ENCODE data around the gene KATNIP. TPM values are rescaled to one million over a fixed set of nuclear protein-coding genes. Genes with fewer than 3 reads are reported as not detected.

Gene KATNIP
- total and polyA plus RNA-seq, 9 of the 15 experiments (the other 6 are each of a cell fraction or from before 2014, with no cell fraction given) = 1.7 to 13.2 (median 8.0) TPM

DNA sequence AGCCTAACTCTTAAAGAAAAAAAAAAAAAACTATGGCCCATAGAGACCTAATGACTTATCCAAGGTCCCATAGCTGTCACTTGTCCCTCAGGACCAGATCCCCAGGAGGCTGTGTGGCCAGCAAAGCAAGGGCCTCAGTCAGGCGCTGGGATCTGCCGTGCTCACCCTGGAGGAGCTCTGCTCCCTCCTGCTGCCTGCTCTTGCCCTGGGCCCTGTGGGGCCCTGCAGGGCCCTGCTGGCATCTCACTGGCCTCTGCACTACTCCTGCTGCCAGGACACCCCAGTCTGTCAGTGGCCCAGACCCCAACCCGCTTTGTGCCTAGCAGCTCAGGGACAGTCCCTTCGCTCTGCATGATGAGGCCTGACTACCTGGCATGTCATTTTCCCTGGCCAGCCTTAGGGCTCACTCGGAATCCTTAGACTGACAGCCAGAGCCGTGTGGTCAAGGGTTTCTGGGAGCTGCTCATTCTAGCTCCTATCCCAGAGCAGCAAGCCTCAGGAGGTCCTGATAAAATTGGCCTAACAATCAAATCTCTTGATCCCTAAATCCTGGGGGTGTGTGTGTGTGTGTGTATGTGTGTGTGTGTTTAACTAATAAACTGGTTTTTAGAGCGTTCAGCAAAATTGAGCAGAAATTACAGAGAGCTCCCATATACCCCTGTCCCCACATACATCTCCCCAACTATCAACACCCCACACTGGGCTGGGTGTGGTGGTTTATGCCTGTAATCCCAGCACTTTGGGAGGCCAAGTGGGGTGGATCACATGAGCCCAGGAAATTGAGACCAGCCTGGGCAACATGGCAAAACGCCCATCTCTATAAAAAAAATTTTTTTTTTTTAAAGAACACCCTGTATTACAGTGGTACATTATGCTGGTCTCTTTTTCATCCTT, 21.7 kb downstream of the KATNIP start (continued):
- TF ChIP-seq, protein P1, sequence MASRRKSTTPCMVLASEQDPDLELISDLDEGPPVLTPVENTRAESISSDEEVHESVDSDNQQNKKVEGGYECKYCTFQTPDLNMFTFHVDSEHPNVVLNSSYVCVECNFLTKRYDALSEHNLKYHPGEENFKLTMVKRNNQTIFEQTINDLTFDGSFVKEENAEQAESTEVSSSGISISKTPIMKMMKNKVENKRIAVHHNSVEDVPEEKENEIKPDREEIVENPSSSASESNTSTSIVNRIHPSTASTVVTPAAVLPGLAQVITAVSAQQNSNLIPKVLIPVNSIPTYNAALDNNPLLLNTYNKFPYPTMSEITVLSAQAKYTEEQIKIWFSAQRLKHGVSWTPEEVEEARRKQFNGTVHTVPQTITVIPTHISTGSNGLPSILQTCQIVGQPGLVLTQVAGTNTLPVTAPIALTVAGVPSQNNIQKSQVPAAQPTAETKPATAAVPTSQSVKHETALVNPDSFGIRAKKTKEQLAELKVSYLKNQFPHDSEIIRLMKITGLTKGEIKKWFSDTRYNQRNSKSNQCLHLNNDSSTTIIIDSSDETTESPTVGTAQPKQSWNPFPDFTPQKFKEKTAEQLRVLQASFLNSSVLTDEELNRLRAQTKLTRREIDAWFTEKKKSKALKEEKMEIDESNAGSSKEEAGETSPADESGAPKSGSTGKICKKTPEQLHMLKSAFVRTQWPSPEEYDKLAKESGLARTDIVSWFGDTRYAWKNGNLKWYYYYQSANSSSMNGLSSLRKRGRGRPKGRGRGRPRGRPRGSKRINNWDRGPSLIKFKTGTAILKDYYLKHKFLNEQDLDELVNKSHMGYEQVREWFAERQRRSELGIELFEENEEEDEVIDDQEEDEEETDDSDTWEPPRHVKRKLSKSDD (conservative IDR thresholded peaks at IDR 0.05; ENCODE audit: low read length) = no peak

DNA sequence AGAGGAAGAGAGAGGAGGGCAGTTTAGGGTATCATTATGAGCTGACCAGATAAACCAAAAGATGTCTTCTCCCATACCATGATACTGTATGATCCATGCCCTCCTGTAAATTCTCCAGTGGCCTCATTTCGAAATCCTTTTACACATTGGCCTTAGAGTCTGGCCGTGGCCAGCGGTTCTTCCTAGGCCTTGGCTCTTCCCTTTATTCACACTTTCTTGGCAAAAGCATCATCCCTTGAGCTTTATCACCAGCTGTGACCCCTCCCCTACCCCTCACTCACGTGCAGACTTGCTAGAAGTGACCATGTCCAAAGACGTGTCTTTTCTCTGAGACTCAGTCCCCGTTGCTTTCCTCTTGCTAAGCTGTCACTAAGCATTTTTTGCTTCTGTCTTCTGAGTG, 22.8 kb downstream of the KATNIP start:
- Histone ChIP-seq H3K79me2 (ENCODE audit: control insufficient read depth, insufficient read depth, low read length) (no peaks in the 10 kb centered on the region), H2AFZ (ENCODE audit: low read depth, low read length) (no peak overlapping the region), H3K27me3 (ENCODE audit: control insufficient read depth in 2 of 2, insufficient read depth in 2 of 2, low read length in 2 of 2) (no peaks in the 10 kb centered on the region), H3K4me2 (ENCODE audit: insufficient read depth, low read length) (no peak overlapping the region), H3K27ac (ENCODE audit: extremely low read depth, low read depth, low read length) (no peak overlapping the region), H4K20me1 (replicated peaks; ENCODE audit: control insufficient read depth, insufficient read depth, low read length) (no peaks in the 10 kb centered on the region), H3K9me1 (ENCODE audit: control insufficient read depth, insufficient read depth, low read length) (no peaks in the 10 kb centered on the region), H3K9ac (ENCODE audit: insufficient read depth in 1 of 2, low read depth in 2 of 2, low read length in 2 of 2) (no peak overlapping the region), H3K4me1 (replicated peaks in 1 of 2; ENCODE audit: control insufficient read depth in 2 of 2, insufficient read depth in 2 of 2, low read length in 2 of 2) (peaks cover 0 to 5% of the 10 kb centered on the region in 2 experiments; a peak in 1 of 5 replicates), H3K36me3 (ENCODE audit: control insufficient read depth, insufficient read depth, low read length) (peaks cover 2% of the 10 kb centered on the region; the same call in 1 of the 3 replicates), H3K9me3 (replicated peaks; ENCODE audit: control insufficient read depth, insufficient read depth, low read depth, low read length) (no peaks in the 10 kb centered on the region), H3K4me3 (no peak overlapping the region)
- WGBS (ENCODE audit: insufficient coverage, low coverage, missing lambda C conversion rate) = 56% methylated on average over 4 of the region's 6 CpGs
- DNase-seq (ENCODE audit: extremely low read depth in 1 of 4, low spot score in 3 of 4) = no peak
- no TSS peak for BruUV-seq (replicated peaks)
- in situ Hi-C loops (cut with MboI) (no loop called here), intact Hi-C loops (cut with micrococcal nuclease) (no loop called here)
- ATAC-seq = no peak
- no peak for FAIRE-seq
- POLR2A ChIA-PET = no interaction called here
- CTCF ChIA-PET (ENCODE audit: low intra/inter-chr PET ratio) = no interaction called here
- TF ChIP-seq ZNF23 (CRISPR knock-in tag; IDR thresholded peaks at IDR 0.05) (no peak), HNRNPLL (IDR thresholded peaks at IDR 0.05; ENCODE audit: low read depth, low read length, poor library complexity, severe bottlenecking) (no peak), FOXJ3 (CRISPR knock-in tag; IDR thresholded peaks at IDR 0.05) (no peak), ZBED1 (IDR thresholded peaks at IDR 0.05) (no peak), ZNF445 (CRISPR knock-in tag; IDR thresholded peaks at IDR 0.05; ENCODE audit: low read depth) (no peak), HOXB6 (CRISPR knock-in tag; IDR thresholded peaks at IDR 0.05; ENCODE audit: borderline replicate concordance) (no peak), ZNF263 (CRISPR knock-in tag; IDR thresholded peaks at IDR 0.05; ENCODE audit: borderline replicate concordance) (no peak), MAFK (IDR thresholded peaks at IDR 0.05; ENCODE audit: low read length) (no peak), ATF1 (CRISPR knock-in tag; IDR thresholded peaks at IDR 0.05) (no peak), ATF1 (tag; IDR thresholded peaks at IDR 0.05) (no peak), TAF15 (IDR thresholded peaks at IDR 0.05; ENCODE audit: low read depth, low read length) (no peak)
- TF ChIP-seq, protein P2, sequence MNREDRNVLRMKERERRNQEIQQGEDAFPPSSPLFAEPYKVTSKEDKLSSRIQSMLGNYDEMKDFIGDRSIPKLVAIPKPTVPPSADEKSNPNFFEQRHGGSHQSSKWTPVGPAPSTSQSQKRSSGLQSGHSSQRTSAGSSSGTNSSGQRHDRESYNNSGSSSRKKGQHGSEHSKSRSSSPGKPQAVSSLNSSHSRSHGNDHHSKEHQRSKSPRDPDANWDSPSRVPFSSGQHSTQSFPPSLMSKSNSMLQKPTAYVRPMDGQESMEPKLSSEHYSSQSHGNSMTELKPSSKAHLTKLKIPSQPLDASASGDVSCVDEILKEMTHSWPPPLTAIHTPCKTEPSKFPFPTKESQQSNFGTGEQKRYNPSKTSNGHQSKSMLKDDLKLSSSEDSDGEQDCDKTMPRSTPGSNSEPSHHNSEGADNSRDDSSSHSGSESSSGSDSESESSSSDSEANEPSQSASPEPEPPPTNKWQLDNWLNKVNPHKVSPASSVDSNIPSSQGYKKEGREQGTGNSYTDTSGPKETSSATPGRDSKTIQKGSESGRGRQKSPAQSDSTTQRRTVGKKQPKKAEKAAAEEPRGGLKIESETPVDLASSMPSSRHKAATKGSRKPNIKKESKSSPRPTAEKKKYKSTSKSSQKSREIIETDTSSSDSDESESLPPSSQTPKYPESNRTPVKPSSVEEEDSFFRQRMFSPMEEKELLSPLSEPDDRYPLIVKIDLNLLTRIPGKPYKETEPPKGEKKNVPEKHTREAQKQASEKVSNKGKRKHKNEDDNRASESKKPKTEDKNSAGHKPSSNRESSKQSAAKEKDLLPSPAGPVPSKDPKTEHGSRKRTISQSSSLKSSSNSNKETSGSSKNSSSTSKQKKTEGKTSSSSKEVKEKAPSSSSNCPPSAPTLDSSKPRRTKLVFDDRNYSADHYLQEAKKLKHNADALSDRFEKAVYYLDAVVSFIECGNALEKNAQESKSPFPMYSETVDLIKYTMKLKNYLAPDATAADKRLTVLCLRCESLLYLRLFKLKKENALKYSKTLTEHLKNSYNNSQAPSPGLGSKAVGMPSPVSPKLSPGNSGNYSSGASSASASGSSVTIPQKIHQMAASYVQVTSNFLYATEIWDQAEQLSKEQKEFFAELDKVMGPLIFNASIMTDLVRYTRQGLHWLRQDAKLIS (CRISPR knock-in tag; IDR thresholded peaks at IDR 0.05) = no peak
- TF ChIP-seq, protein P3, sequence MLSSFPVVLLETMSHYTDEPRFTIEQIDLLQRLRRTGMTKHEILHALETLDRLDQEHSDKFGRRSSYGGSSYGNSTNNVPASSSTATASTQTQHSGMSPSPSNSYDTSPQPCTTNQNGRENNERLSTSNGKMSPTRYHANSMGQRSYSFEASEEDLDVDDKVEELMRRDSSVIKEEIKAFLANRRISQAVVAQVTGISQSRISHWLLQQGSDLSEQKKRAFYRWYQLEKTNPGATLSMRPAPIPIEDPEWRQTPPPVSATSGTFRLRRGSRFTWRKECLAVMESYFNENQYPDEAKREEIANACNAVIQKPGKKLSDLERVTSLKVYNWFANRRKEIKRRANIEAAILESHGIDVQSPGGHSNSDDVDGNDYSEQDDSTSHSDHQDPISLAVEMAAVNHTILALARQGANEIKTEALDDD (IDR thresholded peaks at IDR 0.05) = no peak

Data from K562 (cell line).